GM12878 (cell line): ENCODE results near the gene HMGCS1. TPM values are rescaled to one million over a fixed set of nuclear protein-coding genes. Genes with fewer than 3 reads are reported as not detected.

Experiments used
- HDGF ChIP-seq: fragments of 450-650 bp; IDR thresholded peaks from 2 replicates; pipeline ENCODE4 v1.6.1; 2016; ENCODE audit warnings: antibody characterized with exemption
- KLF5 ChIP-seq: fragments of 450-650 bp; IDR thresholded peaks from 2 replicates; pipeline ENCODE4 v1.6.1; 2014; ENCODE audit warnings: mild to moderate bottlenecking; ENCODE audit not compliant: partially characterized antibody
- MLLT1 ChIP-seq: fragments of 450-650 bp; IDR thresholded peaks from 2 replicates; pipeline ENCODE4 v1.6.1; 2016; ENCODE audit warnings: mild to moderate bottlenecking
- MTA2 ChIP-seq: fragments of 450-650 bp; IDR thresholded peaks from 2 replicates; pipeline ENCODE4 v1.6.1; 2016; ENCODE audit warnings: low read depth, mild to moderate bottlenecking, moderate library complexity
- PAX5 ChIP-seq: IDR thresholded peaks from 2 replicates; pipeline ENCODE4 v1.6.1; 2011; ENCODE audit warnings: low read depth, low read length, borderline replicate concordance
- PKNOX1 ChIP-seq: fragments of 450-650 bp; IDR thresholded peaks from 2 replicates; pipeline ENCODE4 v1.6.1; 2016; ENCODE audit warnings: mild to moderate bottlenecking
- RB1 ChIP-seq: fragments of 450-650 bp; formaldehyde crosslinking; IDR thresholded peaks from 2 replicates; pipeline ENCODE4 v1.6.1; 2017; ENCODE audit warnings: mild to moderate bottlenecking, borderline replicate concordance
- SKIL ChIP-seq: fragments of 450-650 bp; IDR thresholded peaks from 2 replicates; pipeline ENCODE4 v1.6.1; 2017; ENCODE audit warnings: mild to moderate bottlenecking, low read depth, inconsistent platforms; ENCODE audit not compliant: poor library complexity, severe bottlenecking
- SP1 ChIP-seq: IDR thresholded peaks from one replicate; pipeline ENCODE4 v1.6.1; 2011; ENCODE audit warnings: low read depth, low read length
- SREBF1 ChIP-seq: IDR thresholded peaks from 2 replicates; pipeline ENCODE4 v1.6.1; 2012; ENCODE audit warnings: mild to moderate bottlenecking, low read length
- YBX1 ChIP-seq: fragments of 450-650 bp; IDR thresholded peaks from 2 replicates; pipeline ENCODE4 v1.6.1; 2016; ENCODE audit warnings: antibody characterized with exemption
- ZBTB33 ChIP-seq: fragments of 450-650 bp; IDR thresholded peaks from 2 replicates; pipeline ENCODE4 v1.6.1; 2017; ENCODE audit warnings: mild to moderate bottlenecking
- ZBTB40 ChIP-seq: fragments of 450-650 bp; IDR thresholded peaks from 2 replicates; pipeline ENCODE4 v1.6.1; 2016; ENCODE audit warnings: mild to moderate bottlenecking, moderate library complexity, borderline replicate concordance
- ZNF592 ChIP-seq: fragments of 450-650 bp; IDR thresholded peaks from 2 replicates; pipeline ENCODE4 v1.6.1; 2017; ENCODE audit warnings: mild to moderate bottlenecking, moderate library complexity
- polyA plus RNA-seq, 11 experiments: library from polyadenylated mRNA; depleted of rRNA in 4 of 11; unstranded in 6 of 11; stranded (reverse) in 5 of 11; fragments of >200 nt; fragmentation: Nextera tagmentation in 4 of 11; fragmentation: Illumina TruSeq in 1 of 11; extraction: Ambion mirVana in 4 of 11; extraction: Trizol in 1 of 11; gene quantifications; 1 replicate in 1 of 11; 2 replicates in 10 of 11; pipeline versions ENCODE4 v1.2.1 to v1.2.3, GENCODE V29; 2011 to 2016; ENCODE audit warnings: inconsistent platforms in 2 of 11, missing spikeins in 2 of 11, low read depth in 1 of 11
- total RNA-seq, 4 experiments: library from RNA; depleted of rRNA in 3 of 4; stranded (reverse); fragments of >200 nt in 3 of 4; fragmentation: Illumina TruSeq in 1 of 4; extraction: Trizol in 1 of 4; gene quantifications; 2 replicates each; pipeline versions ENCODE4 v1.2.1 to v1.2.3, GENCODE V29; 2013 to 2021

The HMGCS1 gene
- total and polyA plus RNA-seq, 10 of the 15 experiments (the other 5 are each of a cell fraction or from before 2014, with no cell fraction given): 24.0 to 193 (median 108) TPM

- TF ChIP-seq ZBTB40 (no peak), MLLT1 (no peak), SREBF1 (no peak), SP1 (no peak), YBX1 (no peak), KLF5 (no peak), PAX5 (0 out of 2 replicates have a peak, but pooled peaks have one; percentile 18), RB1 (no peak), SKIL (peak; percentile 34), ZNF592 (no peak), PKNOX1 (0 out of 2 replicates have a peak, but pooled peaks have one; percentile 16), ZBTB33 (no peak), MTA2 (peak; percentile 48), HDGF (no peak)
Measured at GRCh38 chr5:43245724-43246385, 67.4 kb downstream of the HMGCS1 start (continued).
